ENCODE data around the gene ATG4D.

ATG4D gene

DNA sequence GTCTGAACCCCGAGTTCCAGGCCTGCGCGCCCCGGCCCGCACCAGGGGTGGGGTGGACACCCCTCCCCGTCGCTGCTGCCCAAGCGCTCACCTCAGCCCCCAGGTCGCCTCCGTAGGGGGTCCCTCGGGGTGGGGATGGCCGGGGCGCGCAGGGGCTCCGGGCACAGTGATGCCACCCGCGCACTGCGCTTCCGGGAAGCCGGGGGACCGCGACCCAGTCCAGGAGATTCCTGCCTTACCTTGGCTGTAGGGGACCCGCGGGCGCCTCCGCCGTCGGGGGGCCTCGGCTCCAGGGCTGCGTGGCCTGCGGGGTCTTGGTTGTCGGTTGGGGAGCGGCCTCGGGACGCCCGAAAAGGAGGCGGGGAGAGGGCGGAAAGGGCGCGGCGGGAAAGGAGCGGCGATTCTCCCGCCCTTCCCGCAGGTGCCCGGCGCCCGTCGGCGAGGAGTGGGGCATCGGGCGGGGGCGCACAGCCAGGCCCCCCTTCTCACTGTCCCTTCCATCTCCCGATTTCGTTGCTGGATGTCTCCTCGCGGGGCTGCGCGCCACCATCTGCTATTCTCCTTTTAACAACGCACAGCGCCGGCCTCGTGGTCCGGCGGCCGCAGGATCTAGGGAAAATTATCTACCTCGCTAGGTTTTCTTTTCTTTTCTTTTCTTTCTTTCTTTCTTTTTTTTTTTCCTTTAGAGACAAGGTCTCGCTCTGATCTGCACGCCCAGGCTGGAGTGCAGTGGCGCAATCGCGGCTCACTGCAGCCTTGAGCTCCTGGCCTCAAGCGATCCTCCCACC lies 40.5 kb upstream of the ATG4D start, which contains the start of gene KEAP1:
KEAP1 (minus strand) TSS at position 355 of the 788 bp plus-strand sequence. CDS start 3,323 bp downstream, outside the sequence.
- no peak for TF ChIP-seq CTCF (IDR thresholded peaks at IDR 0.05; ENCODE audit: control insufficient read depth, extremely low read depth, insufficient read depth)
- peak within 1 kb of the TSS; percentile 90 for H3K4me3 ChIP-seq (ENCODE audit: low read depth, low read length)
- DNase-seq (ENCODE audit: low read depth) = no peak

DNA sequence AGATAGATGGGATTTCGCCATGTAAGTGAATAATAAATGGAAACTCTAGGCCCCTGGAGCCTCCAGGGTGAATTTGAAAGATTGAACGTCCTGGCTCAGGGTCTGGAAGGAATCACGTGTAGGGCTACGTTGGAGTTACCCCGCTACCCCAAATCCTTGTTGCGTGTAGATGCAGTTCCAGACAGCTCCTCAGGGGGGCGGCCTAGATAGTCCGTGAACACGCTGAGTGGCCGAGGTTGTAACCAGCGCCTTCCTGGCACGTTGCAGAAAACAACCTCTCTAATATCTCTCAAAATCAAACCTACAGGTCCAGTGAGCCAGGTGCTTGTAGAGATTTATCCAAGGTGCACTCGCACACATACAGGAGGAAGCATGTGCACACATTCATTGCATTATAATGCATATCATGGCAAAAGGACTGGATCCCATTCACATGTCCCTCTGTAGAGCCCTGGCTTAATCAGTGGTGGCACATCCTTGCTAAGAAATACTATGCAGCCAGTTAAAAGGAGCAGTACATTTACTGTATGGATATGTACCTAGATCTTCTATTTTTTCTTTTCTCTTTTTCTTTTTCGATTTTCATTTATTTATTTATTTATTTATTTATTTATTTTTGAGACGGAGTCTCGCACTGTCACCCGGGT lies 38.0 kb upstream of the ATG4D start:
- no peak overlapping the region for H3K4me3 ChIP-seq (ENCODE audit: low read depth, low read length)
- DNase-seq (ENCODE audit: low read depth) = no peak
- TF ChIP-seq CTCF (IDR thresholded peaks at IDR 0.05; ENCODE audit: control insufficient read depth, extremely low read depth, insufficient read depth) = peak; percentile 30; the same call in 1 of the 2 replicates

DNA sequence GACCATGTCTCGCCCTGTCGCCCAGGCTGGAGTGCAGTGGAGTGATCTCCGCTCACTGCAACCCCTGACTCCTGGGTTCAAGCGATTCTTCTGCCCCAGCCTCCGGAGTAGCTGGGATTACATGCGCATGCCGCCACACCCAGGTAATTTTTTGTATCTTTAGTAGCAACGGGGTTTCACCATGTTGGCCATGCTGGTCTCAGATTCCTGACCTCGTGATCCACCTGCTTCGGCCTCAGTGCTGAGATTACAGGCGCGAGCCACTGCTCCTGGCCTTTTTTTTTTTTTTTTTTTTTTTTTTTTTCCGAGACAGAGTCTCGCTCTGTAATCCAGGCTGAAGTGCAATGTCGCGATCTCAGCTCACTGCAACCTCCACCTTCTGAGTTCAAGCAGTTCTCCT lies 35.7 kb upstream of the ATG4D start:
- H3K4me3 ChIP-seq (ENCODE audit: low read depth, low read length) = no peak overlapping the region
- no peak for DNase-seq (ENCODE audit: low read depth)
- no peak for TF ChIP-seq CTCF (IDR thresholded peaks at IDR 0.05; ENCODE audit: control insufficient read depth, extremely low read depth, insufficient read depth)

DNA sequence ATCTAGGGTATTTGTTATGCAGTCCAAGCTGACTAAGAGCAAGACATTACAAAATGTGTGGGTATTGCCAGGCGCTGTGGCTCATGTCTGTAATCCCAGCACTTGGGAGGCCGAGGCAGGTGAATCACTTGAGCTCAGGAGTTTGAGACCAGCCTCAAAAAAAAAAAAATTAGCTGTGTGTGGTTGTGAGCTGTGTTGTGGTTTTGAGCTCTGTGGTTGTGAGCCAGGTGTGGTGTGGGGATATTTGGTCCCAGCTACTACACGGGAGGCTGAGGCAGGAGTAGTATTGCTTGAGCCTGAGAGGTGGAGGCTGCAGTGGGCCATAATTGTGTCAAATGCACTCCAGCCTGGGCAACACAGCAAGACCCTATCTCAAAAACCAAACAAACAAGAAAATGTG lies 35.0 kb upstream of the ATG4D start:
- no peak for TF ChIP-seq CTCF (IDR thresholded peaks at IDR 0.05; ENCODE audit: control insufficient read depth, extremely low read depth, insufficient read depth)
- no peak overlapping the region for H3K4me3 ChIP-seq (ENCODE audit: low read depth, low read length)
- no peak for DNase-seq (ENCODE audit: low read depth)

GRCh38 chr19:10510301-10510802 lies 33.4 kb upstream of the ATG4D start:
- no peak for DNase-seq (ENCODE audit: low read depth)
- H3K4me3 ChIP-seq (ENCODE audit: low read depth, low read length) = no peak overlapping the region
- peak; percentile 23; the same call in 1 of the 2 replicates for TF ChIP-seq CTCF (IDR thresholded peaks at IDR 0.05; ENCODE audit: control insufficient read depth, extremely low read depth, insufficient read depth)

DNA sequence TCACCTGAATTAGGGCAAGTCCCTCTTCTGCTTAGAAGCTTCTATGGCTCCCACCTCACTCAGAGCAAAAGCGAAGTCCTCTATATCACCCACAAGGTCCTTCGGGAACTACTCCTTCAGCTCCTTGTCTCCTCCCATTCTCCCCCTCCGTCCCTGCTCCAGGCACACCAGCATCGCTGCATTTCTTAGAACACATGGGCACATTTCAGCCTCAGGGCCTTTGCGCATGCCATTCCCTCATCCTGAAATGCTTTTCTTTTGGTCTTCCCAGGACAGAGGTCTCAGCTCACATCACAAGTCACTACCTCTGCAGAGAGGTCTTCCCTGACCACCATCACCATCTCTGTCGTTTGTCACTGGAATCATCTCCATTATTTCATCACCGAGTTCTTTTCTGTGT lies 30.5 kb upstream of the ATG4D start:
- TF ChIP-seq CTCF (IDR thresholded peaks at IDR 0.05; ENCODE audit: control insufficient read depth, extremely low read depth, insufficient read depth) = no peak
- DNase-seq (ENCODE audit: low read depth) = no peak
- no peak overlapping the region for H3K4me3 ChIP-seq (ENCODE audit: low read depth, low read length)

Measured in LNCaP clone FGC (cell line).